RPMI7951 (cell line): ENCODE measurements around the gene RAVER1. TPM values are rescaled to one million over a fixed set of nuclear protein-coding genes. Genes with fewer than 3 reads are reported as not detected.
A peak's percentile ranks its signal among the peaks of the same experiment; 100 is the strongest.
"Not testable (repeated sequence)": the region's sequence is repeated elsewhere in the genome, so short reads cannot be mapped to it uniquely, and the experiment has no call there.

Source experiments
- DNase-seq: peaks from one replicate; pipeline ENCODE4 v3.0.0-alpha.2; 2012; ENCODE audit warnings: low read depth
- total RNA-seq: library from RNA; depleted of rRNA; stranded (reverse); fragments of >200 nt; shearing (Covaris generic); gene quantifications from 2 replicates; pipeline ENCODE4 v1.2.3, GENCODE V29; 2014

The RAVER1 gene
- total RNA-seq, 1 experiment from 2014 or later, result 9.0 TPM

DNA sequence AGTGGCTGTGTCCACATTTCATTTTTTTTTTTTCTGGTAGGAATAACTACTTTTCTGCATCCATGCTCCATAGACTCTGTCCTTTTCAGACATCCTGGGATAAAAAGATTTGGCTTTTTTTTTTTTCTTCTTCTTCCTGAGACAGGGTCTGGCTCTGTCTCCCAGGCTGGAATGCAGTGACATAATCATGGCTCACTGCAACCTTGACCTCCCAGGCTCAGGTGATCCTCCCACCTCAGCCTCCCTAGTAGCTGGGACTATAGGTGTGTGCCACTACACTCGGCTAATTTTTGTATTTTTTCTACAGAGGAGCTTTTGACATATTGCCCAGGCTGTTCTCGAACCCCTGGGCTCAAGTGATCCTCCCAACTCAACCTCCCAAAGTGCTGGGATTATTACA lies 10.2 kb upstream of the RAVER1 start:
- DNase-seq, result no peak

GRCh38 chr19:10339977-10340376 lies 6.6 kb upstream of the RAVER1 start:
- DNase-seq, result no peak

- no peak for DNase-seq
These were observed 6.1 kb upstream of the RAVER1 start, which contains the start of gene ICAM3 for GRCh38 chr19:10339380-10339960. Gene ICAM3, minus strand, starts transcription at chr19:10339624. Its CDS starts 10 bp downstream, at chr19:10339614.

GRCh38 chr19:10338940-10339339 lies 5.6 kb upstream of the RAVER1 start:
- DNase-seq, result no peak

DNA sequence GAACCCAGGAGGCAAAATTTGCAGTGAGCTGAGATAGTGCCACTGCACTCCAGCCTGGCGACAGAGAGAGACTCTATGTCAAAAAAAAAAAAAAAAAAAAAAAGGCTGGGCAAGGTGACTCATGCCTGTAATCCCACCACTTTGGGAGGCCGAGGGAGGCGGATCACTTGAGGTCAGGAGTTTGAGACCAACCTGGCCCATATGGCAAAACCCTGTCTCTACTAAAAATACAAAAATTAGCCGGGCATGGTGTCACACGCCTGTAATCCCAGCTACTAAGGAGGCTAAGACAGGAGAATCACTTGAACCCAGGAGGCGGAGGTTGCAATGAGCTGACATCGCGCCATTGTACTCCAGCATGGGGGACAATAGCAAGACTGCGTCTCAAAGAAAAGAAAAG lies 3.4 kb upstream of the RAVER1 start:
- DNase-seq, result not testable (repeated sequence)

GRCh38 chr19:10335352-10335985 lies 2.1 kb upstream of the RAVER1 start:
- DNase-seq, result no peak

GRCh38 chr19:10334588-10335351 lies 1.4 kb upstream of the RAVER1 start:
- DNase-seq, result peak; percentile 96

DNA sequence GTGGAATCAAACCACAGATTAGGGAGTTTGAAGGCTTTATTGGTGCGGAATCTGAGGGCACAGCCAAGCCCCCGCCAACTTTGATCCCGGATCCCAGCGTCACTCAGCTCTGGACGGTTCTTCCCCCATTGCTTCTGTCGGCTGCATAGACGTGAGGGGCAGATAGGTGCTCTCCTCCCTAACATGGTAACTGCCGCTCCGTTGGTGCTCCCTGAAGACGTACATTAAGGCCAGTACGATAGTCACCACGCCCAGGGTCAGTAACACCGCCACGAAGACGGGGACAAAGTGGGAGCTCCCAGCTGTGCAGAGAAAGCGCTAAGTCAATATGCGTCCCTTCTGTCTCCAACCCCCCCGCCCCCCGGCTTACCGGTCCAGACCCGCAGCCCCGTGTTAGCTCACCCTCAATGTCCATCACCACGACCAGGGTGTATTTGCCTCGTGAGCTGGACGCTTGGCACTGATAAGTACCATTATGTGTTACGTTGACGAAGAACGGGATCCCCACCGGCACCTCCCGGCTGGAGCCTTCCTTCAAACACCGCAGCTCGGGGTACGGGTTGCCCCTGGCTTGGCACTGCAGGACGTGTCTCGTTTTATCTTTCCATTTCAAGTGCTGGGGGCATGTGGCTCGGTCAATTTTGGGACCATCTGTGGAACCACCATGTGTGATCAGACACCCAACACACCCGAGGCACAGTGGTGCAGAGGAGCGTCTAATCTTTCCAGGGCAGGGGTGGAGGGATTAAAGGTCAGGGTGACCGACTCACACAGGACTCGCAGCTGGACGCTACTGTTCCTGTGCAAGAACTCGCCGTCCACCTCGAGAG lies 644 bp upstream of the RAVER1 start:
- DNase-seq, result no peak

- DNase-seq, result peak; percentile 12
These were observed 968 bp downstream of the RAVER1 start for GRCh38 chr19:10332158-10332964.

- no peak for DNase-seq
These were observed 3.8 kb downstream of the RAVER1 start for GRCh38 chr19:10329555-10329954.

GRCh38 chr19:10328558-10329429 lies 4.5 kb downstream of the RAVER1 start:
- no peak for DNase-seq

- DNase-seq, result no peak
These were observed 5.5 kb downstream of the RAVER1 start for GRCh38 chr19:10327793-10328192.

GRCh38 chr19:10325732-10326131 lies 7.6 kb downstream of the RAVER1 start:
- DNase-seq, result no peak

DNA sequence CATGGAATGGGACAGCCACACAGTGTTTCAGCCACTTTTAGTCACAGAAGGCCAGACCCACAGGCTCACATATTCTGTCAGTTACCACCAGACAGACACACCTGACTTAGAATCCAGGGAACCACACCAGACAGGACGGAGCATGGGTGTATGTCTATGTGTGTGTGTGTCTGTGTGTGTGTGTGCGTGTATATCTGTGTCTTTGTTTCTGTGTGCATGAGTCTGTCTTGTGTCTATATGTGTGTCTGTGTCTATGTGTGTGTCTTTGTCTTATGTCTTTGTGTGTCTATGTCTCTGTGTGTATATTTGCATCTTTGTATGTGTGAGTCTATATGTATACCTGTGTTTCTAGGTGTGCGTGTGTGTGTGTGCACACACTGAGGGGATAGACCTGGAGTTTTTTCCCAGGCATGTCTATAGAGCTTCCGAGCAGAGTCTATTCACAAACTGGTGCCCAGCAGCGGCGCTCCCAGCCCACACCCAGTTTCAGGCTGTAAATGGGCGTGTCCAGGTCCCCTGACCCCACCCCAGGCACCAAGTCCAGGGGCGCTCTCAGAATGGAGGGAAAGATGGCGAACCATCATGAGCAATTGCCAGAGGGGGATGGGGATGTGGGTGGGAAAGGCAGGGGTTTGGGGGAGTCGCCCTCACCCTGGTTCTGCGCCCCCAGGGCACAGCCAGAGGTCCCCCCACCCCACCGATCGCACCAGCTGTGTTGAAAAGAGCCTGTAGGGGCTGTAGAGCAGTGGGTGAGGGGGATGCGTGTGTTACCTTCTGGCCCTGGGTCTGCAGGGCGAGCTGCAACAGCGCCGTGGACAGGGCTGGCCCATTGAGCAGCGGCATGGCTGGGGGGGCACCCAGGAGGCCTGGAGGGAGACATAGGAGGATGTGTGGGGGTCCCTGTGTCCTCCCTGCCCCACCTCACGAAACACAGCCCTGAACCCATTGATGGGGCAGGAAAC lies 11.2 kb downstream of the RAVER1 start:
- no peak for DNase-seq

- DNase-seq, result no peak
These were observed 11.9 kb downstream of the RAVER1 start for GRCh38 chr19:10321417-10321797.

DNA sequence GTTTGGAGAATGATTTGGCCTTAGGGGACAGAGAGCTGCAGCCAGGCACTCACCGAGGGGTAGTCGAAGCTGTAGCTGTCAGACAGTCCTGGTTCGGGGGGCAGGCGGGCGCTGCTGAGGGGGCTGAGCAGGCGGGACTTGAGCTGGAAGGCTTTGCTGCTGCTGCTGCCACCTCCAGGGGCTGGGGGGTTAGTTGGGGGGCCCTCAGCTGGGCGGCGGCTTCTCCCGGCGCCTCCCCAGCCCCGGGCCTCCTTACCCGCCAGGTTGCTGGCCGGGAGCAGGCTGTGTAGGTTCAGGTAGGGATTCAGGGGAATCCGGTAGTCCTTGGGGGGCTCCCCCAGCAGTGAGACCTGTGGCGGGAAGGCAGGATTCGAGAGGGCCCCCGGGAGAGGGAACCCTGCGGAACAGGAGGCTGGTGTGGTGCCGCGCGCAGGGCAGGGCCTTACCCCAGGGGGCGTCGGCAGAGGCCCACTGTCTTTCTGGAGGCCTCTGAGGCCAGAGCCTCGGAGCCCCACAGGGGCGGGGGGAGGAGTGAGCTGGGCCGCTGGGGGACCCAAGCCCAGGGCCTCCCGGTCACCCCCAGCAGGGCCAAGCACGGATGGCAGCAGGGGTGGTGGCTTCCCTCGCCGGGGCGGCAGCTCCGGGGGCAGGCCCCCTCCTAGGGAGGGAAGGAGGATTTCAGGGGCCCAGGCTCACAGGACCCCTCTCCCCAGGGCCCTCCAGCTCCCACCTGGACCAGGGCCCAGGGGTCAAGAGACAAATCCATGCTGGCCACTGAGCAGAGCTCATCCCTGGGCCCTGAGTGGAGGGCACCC lies 12.5 kb downstream of the RAVER1 start:
- DNase-seq, result no peak

- DNase-seq, result no peak
These were observed 14.3 kb downstream of the RAVER1 start for GRCh38 chr19:10318807-10319682.
